HG02970 (cell line): ENCODE measurements around the gene MAGIX.
"Not testable (repeated sequence)": the region's sequence is repeated elsewhere in the genome, so short reads cannot be mapped to it uniquely, and the experiment has no call there.

ENCODE experiments used
- ATAC-seq: cut with Tn5 transposase; IDR thresholded peaks from one replicate; pipeline ENCODE4 v1.9.1; 2021; ENCODE audit warnings: mild to moderate bottlenecking, moderate library complexity, moderate number of reproducible peaks; ENCODE audit not compliant: unreplicated experiment, low FRiP score

Gene MAGIX

DNA sequence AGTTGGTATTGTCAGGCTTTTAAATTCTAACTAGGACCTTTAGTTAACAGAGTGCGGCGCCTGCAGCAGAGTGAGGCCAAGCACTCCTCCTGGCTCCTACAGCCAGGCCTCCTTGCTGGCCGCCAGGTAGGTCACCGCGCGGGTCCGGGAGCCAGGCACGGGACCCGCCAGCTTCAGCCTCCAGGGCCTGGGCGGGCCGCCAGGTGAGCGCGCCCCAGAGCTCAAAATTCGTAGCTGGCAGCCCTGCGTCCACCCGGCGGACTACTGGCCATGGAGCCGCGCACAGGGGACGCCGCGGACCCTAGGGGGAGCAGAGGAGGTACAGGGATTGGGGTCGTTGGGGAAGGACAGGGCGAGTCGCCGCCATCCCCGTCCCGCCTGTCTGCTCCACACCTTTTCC is at the start of gene MAGIX:
MAGIX (plus strand) TSS at position 139 of the 400 bp plus-strand sequence; CDS start at position 271, 132 bp downstream.
- no peak for ATAC-seq

DNA sequence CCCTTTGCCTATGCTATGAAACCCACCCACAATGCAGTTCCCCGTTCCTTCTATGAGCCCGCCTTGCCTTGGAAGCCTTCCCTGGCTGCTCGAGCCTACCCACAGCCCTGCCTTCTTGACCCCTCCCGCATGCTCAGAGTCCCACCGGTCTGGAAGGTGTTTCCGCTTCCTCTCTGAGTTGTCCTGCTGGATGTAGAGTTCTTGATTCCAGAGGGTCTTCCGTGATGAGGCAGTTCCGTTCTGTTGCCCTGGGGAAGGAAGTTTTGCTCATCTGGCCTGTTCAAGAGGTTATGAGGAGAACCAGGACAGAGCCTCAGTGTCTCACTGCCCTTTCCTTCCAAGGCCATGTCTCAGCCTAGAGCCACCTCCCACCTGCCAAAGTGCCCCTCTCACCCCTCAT is 46.5 kb upstream of the MAGIX start:
- ATAC-seq: no peak

DNA sequence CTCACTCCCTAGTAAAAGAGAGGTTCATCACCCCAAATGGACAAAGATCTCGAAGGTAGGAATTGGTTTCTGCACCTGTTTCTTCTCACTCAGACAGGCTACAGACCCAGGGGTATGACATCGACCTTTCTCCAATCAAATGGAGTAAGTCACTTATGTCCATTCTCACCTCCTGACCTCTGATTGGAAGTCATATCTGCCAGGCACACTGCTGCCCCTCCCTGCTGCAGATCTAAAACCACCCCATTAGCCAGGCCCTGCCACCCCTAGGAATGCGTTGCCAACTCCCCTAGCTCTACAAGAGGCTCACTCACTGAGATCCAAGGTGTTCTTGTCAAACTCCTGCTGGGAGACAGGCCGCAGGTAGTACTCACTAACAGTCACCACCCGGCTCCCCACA is 45.8 kb upstream of the MAGIX start:
- no peak for ATAC-seq

DNA sequence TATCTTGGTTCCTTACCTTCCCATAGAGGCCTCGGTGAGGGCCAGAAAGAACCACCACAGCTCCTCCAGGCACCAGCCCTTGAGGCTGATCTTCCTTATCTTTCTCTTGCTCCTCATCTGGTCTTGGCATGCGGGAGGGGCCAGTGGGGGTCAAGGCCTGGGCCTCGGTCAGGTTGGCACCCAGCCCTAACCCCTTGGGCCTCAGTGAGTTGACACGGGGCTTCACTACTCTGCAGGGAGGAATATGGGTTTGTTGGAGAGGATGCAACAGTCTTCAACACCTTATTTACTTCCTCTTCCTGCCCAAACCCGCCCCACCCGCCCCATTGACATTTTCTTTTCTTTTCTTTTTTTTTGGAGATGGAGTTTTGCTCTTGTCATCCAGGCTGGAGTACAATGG is 45.0 kb upstream of the MAGIX start:
- ATAC-seq: no peak

DNA sequence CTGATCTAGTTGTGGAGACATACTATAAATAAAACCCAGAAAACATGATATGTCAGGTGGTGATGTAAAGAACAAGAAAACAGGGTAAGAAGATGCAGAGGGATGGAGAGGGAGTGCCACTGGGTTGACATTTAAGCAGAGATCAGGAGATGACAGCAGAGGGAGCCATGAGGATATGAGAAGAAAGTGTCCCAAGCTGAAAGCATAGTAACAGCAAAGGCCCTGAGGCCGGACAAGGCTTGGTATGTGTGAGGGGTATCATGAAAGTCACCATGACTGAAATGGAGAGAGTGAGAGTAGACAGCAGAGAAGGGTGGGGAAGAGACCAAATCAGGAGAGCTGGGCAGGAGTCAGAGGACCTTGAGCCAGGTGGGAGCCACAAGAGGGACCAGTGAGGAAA is 42.5 kb upstream of the MAGIX start:
- ATAC-seq: no peak

DNA sequence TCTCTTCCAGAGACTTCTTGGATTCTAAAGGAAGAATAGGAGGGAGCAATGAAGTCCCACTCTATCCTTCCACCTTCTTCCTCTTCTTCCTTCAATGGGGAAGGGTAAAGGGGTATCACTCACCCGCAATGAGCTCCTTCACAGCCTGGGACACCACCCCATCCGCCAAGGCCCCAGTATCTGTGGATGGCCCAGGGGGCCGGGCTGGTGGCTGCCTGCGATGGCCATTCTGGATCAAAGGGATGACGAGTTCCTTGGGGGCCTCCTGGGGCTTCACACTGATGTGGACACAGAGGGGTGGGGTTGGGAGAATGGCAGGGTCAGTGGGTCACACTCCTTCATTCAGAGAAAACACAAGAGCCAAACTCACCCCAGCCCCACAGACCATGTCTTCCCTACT is 40.1 kb upstream of the MAGIX start:
- ATAC-seq: no peak

DNA sequence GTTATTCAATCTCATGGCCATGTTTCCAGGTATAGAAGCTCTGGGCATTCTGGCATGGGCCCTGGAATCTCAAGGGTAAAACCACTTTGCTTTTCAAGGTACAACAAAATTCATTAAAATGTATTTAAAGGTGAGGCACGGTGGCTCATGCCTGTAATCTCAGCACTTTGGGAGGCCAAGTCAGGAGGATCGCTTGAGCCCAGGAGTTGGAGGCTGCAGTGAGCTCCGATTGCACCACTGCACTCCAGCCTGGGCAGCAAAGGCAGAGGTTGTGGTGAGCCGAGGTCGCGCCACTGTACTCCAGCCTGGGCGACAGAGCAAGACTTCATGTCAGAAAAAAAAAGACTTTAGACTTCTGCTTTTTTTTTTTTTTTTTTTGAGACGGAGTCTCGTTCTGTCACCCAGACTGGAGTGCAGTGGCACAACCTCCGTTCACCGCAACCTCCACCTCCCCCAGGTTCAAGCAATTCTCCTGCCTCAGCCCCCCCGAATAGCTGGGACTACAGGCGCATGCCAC is 34.8 kb upstream of the MAGIX start:
- not testable (repeated sequence) for ATAC-seq

DNA sequence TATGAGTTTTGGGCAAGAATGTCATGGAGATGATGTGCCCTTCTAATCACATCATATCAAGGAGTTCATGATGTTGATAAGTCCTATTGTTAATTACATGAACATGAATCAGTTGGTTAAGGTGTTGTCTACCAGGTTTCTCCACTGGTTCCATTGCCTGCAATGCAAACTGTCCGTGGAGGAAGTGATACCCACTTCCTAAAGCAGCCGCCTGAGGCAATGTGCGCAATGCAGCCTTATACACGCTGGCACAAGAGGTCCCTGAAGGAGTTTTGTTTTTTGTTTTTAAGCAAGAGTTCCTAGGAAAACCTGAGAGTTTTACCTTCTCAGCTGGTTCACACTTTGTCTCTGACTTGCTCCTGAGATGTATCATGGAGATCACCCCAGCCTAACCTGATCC is 33.1 kb upstream of the MAGIX start:
- no peak for ATAC-seq

DNA sequence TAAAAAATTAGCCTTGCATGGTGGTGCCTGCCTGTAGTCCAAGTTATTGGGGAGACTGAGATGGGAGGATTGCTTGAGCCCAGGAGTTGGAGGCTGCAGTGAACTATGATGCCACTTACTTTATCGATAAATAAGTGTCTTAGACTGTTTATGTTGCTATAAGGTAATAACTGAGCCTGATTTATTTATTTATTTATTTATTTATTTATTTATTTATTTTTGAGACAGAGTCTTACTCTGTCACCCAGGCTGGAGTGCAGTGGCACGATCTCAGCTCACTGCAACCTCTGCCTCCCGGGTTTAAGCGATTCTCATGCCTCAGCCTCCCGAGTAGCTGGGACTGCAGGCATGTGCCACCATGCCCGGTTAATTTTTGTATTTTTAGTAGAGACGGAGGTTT is 30.3 kb upstream of the MAGIX start:
- not testable (repeated sequence) for ATAC-seq

DNA sequence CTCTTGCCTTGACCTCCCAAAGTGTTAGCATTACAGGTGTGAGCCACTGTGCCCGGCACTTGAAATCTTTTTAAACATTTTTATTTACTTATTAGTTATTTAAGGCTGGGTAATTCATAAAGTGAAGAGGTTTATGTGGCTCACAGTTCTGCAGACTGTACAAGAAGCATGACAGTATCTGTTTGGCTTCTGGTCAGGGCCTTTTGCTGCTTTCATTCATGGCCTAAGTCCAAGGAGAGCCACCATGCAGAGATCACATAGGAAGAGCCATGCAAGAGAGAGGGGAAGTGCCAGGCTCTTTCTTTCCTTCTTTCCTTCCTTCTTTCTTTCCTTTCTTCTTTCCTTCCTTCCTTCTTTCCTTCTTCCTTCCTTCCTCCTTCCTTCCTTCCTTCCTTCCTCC is 28.8 kb upstream of the MAGIX start:
- no peak for ATAC-seq

DNA sequence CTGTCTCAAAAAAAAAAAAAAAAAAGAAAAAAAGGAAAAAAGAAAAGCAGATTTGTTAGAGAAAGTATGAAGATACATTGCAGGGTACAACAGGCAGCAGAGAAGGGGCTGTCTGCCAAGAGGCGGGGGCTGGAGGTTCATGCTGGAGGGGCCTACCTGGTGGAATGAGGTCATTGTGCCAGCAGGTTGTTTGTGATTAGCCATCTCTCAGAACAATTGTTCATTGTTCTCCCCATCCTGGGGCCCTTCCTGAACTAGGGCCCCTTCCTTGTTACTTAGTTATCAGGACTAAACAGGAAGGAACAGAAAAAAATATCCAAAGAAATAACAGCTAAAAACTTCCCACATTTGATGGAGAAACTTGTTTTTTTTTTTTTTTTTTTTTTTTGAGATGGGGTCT is 25.1 kb upstream of the MAGIX start:
- ATAC-seq: no peak

DNA sequence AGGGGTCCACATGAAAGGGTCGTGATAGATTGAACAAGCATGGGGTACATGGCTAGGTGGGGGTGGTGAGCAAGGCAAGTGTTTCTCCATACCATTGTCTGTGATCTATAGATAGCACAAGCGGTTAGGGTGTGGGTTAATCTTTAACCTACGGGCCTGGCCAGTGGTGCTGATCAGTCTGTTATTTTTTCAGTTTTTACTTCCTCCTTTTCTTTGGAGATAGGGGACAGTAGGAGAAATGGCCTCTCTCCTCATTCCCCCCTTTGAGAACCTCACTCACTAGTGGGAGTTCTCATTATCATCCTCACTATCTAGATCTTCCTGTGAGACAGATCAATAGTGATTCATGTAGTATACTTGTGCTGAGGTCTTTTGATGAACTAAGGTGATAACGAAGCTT is 22.8 kb upstream of the MAGIX start:
- ATAC-seq: no peak

DNA sequence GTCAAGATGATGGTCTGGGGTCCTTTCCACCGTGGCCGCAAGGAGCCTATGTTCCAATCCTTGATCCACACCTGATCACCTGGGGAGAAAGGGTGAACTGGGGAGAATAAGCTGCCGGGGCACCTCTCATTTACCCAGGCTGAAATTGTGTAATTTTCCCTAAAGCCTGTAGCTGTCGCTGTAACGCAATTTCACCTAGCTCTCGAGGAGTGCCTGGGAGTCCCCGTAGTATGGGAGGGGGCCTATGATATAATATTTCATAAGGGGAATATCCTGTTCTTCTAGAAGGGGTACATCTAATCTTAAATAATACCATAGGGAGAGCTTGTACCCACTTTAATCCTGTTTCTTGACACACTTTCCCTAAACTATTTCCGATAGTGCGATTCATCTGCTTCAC is 20.3 kb upstream of the MAGIX start:
- ATAC-seq: not testable (repeated sequence)

DNA sequence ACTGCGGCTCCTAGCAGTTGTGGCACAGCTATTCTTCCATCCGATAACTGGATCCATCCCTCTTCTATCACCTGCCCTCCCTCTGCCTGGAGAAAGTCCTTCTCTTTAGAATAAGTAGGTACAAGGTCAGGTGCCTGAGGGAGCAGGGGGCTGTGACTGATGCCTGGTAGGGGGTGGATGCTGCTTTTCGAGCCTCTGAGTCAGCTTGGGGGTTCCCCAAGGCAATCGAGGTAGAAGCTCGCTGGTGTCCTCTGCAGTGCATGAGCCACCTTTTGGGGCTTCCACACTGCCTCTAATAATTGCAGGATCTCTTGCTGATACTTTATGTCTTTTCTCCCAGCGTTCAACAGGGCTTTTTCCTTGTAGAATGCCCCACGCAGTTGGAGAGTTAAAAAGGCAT is 19.4 kb upstream of the MAGIX start:
- not testable (repeated sequence) for ATAC-seq

DNA sequence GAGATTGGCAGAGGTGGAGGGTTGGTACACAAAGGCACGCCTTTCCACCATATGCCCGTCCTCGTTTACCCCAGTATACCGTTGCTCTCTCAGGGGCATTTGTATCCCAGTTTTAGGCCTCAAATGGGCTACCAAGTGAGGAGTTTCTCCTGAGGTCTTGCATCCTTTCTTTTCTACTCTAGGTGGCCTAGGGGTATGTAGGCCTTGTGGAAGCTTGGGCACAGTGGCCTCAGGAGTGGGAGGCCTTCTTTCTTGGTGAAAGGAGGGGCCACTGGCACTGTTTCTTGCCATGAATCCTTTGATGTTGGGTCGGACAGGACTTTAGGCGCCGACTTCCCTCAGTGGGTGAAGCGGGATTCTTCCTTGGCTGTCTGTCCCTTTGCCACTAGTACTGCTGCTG is 15.3 kb upstream of the MAGIX start:
- no peak for ATAC-seq

DNA sequence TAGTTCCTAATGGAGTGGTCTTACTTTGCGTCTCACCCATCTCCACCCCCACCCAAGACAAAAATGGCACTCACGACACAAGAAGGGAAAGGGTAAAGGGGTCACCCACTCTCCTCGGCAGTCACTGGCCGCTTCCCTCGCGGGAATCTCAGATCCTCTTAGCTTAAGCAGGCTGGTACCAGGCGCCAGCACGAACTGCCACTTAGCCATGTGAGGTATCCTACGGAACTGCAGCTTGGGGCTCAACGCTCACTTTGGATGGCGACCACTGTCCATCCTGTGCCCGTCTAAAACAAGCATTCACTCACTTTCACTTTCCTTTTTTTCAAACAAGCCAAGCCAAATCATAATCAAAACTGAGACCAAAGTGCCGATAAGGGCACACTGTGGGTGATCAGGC is 14.6 kb upstream of the MAGIX start:
- ATAC-seq: no peak

DNA sequence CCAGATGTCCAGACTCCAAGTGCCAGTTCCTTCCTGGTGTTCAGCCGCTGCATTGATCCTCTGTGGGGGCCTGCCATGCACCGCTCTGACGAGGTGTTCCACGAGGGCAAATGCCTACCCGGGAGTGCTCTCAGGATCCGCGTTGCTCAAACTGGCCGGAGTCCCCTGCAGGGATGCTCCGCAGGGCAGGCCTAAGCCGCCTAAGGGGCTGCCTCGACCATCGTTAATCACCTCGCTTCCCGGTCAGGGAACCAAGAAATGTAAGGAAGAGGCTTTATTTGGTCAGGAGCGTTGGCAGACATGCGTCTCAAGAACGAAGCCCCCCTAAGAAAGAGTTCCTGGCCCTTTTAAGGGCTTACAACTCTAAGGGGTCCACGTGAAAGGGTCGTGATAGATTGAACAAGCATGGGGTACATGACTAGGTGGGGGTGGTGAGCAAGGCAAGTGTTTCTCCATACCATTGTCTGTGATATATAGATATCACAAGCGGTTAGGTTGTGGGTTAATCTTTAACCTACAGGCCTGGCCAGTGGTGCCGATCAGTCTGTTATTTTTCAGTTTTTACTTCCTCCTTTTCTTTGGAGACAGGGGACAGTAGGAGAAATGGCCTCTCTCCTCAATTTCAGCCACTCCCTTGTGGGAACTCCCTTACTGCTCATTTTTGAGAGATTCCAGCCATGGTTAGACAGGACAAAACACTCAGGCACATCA is 14.0 kb upstream of the MAGIX start:
- not testable (repeated sequence) for ATAC-seq

DNA sequence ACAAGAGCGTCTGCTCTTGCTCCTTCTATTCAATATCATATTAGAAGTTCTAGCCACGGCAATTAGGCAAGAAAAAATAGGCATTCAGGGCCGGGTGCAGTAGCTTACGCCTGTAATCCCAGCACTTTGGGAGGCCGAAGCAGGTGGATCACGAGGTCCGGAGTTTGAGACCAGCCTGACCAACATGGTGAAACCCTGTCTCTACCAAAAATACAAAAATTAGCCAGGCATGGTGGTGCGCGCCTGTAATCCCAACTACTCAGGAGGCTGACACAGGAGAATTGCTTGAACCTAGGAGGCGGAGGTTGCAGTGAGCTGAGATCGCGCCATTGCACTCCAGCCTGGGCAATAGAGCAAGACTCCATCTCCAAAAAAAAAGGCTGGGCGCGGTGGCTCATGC is 13.3 kb upstream of the MAGIX start:
- not testable (repeated sequence) for ATAC-seq

DNA sequence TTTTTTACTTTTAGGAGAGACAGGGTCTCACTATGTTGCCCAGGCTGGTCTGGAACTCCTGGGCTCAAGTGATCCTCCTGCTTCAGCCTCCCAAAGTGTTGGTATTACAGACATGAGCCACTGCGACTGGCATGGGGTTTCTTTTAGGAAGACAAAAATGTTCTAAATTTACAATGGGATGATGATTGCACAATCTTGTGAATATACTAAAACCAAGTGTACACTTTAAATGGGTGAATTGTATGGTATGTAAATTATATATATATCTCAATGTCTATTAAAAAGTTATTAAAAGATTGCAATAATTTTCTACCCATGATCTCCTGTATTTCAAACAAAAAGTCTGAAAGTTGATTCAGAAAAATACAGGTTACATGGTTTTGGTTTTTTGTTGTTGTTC is 9.1 kb upstream of the MAGIX start:
- ATAC-seq: no peak

DNA sequence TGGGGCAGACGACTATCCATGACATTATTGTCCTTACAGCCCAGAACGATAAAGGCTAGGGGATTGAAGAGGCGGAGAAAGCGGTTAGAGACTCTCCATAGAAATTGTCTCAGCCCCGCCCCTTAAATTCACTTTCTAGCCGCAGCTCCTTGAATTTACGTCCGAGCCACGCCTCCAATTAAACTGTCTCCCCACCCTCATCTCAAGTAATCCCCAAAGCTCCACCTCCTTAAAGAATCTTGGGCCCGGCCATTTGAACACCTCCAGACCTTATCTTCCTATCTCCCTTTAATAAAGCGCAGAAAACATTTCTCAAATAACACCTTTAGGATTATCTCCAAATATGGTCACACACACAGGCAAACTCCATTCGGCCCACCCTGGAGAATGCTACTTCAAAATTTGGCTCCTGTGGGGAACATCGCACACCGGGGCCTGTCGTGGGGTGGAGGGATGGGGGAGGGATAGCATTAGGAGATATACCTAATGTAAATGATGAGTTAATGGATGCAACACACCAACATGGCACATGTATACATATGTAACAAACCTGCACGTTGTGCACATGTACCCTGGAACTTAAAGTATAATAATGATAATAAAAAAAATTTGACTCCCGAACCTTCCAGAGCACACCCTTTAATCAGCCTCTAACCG is 7.2 kb upstream of the MAGIX start:
- ATAC-seq: no peak

DNA sequence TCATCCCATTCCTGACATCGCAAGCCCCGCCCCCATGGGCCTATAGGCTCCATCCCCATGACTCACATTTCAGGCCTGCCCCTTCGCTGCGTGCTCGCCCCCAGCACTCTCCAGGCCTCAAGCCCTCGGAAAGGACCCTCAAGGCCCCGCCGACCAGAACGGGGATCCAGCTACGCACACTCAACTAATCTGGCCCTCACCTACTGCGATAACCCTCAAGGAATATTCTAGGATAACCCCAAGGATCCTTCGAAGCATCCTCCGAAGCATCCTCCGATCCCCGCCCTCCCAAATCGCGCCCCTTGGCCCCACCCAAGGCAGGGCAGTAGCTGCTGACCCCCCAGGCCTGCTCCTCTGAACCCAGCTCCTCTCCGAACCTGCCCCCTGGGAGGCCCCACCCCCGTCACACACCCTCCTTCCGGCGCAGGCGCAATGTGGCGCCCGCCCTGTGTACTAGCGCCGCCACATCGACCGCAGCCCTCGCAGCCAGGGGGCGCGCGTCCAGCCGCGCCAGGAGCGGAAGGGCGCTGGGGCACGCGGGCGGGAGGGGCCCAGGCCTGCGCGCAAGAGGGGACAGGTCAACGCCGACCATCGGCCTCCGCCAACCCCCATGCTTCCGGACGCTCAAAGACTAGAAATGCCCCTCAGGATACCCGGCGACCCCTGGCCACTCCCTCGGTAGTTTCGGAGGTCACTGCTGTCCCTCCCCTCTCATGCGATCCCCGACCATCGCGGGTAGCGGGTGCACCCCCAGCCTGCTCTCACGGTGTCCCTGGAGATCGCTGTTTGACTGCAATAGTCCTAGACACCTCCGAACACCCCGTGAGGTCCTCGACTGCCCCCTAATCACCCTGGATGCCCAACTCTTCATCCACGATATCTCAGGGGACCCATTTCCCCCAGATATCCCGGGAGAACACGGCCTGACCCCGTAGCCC is 6.4 kb upstream of the MAGIX start:
- ATAC-seq: peak; percentile 77
